Nephron (organoid): Measurements from ENCODE around the gene VANGL1.

ENCODE experiments used
- H3K27ac Mint-ChIP-seq, 3 experiments: 2 replicates each; pipeline ENCODE4 v1.8.0; 2020; ENCODE audit warnings: mixed read lengths in 3 of 3, mild to moderate bottlenecking in 2 of 3, moderate library complexity in 1 of 3
- H3K27me3 Mint-ChIP-seq: 2 replicates; pipeline ENCODE4 v1.8.0; 2021; ENCODE audit warnings: low read depth, mild to moderate bottlenecking, moderate library complexity, mixed read lengths
- H3K36me3 Mint-ChIP-seq: 2 replicates; pipeline ENCODE4 v1.8.0; 2020; ENCODE audit warnings: low read depth, mixed read lengths
- H3K4me1 Mint-ChIP-seq: 2 replicates; pipeline ENCODE4 v1.8.0; 2020; ENCODE audit warnings: mixed read lengths
- H3K4me3 Mint-ChIP-seq, 3 experiments: 2 replicates each; pipeline ENCODE4 v1.8.0; 2020; ENCODE audit warnings: mild to moderate bottlenecking in 3 of 3, mixed read lengths in 3 of 3, moderate library complexity in 2 of 3
- H3K9me3 Mint-ChIP-seq: 2 replicates; pipeline ENCODE4 v1.8.0; 2020; ENCODE audit warnings: mixed read lengths
- CTCF ChIP-seq, 3 experiments: fragments of 200-600 bp; sonication (generic); IDR thresholded peaks; one replicate each; pipeline ENCODE4 v1.5.0; 2021; ENCODE audit warnings: antibody characterized with exemption in 3 of 3; ENCODE audit not compliant: unreplicated experiment in 3 of 3

VANGL1 gene

GRCh38 chr1:115677182-115677555 is 35.4 kb downstream of the VANGL1 start:
- Mint-ChIP-seq H3K27me3 (peaks cover 4% of the 10 kb centered on the region), H3K36me3 (peaks cover 25% of the 10 kb centered on the region), H3K4me1 (peaks cover 23% of the 10 kb centered on the region), H3K27ac (peak overlapping the region; percentile 48 to 62 (median 58)), H3K4me3 (no peak overlapping the region), H3K9me3 (no peaks in the 10 kb centered on the region)
- no peak for TF ChIP-seq CTCF (IDR thresholded peaks at IDR 0.05; ENCODE audit: unreplicated experiment in 3 of 3)

- TF ChIP-seq CTCF (IDR thresholded peaks at IDR 0.05; ENCODE audit: unreplicated experiment in 3 of 3): peak in 2 of 3 experiments; percentile 10 to 16
- H3K9me3 Mint-ChIP-seq: no peaks in the 10 kb centered on the region
- peak overlapping the region in 2 of 3 experiments; percentile 48 to 58 for H3K27ac Mint-ChIP-seq
- no peak overlapping the region for H3K4me3 Mint-ChIP-seq
- peaks cover 29% of the 10 kb centered on the region for H3K36me3 Mint-ChIP-seq
- H3K4me1 Mint-ChIP-seq: peaks cover 19% of the 10 kb centered on the region
- peaks cover 4% of the 10 kb centered on the region for H3K27me3 Mint-ChIP-seq
Measured at GRCh38 chr1:115677565-115677964, 35.8 kb downstream of the VANGL1 start.

- Mint-ChIP-seq H3K36me3 (peaks cover 33% of the 10 kb centered on the region), H3K4me1 (peaks cover 15% of the 10 kb centered on the region), H3K9me3 (no peaks in the 10 kb centered on the region), H3K27me3 (peaks cover 4% of the 10 kb centered on the region), H3K4me3 (no peak overlapping the region), H3K27ac (peak overlapping the region in 1 of 3 experiments; percentile 58)
- no peak for TF ChIP-seq CTCF (IDR thresholded peaks at IDR 0.05; ENCODE audit: unreplicated experiment in 3 of 3)
Measured at GRCh38 chr1:115678141-115678540, 36.4 kb downstream of the VANGL1 start.

GRCh38 chr1:115679141-115679611 is 37.4 kb downstream of the VANGL1 start:
- no peak for TF ChIP-seq CTCF (IDR thresholded peaks at IDR 0.05; ENCODE audit: unreplicated experiment in 3 of 3)
- Mint-ChIP-seq H3K36me3 (peaks cover 39% of the 10 kb centered on the region), H3K27ac (no peak overlapping the region), H3K4me1 (peaks cover 13% of the 10 kb centered on the region), H3K27me3 (peaks cover 4% of the 10 kb centered on the region), H3K9me3 (no peaks in the 10 kb centered on the region), H3K4me3 (no peak overlapping the region)

- peaks cover 47% of the 10 kb centered on the region for H3K36me3 Mint-ChIP-seq
- H3K27ac Mint-ChIP-seq: no peak overlapping the region
- H3K27me3 Mint-ChIP-seq: peaks cover 4% of the 10 kb centered on the region
- TF ChIP-seq CTCF (IDR thresholded peaks at IDR 0.05; ENCODE audit: unreplicated experiment in 3 of 3): no peak
- H3K4me1 Mint-ChIP-seq: peaks cover 13% of the 10 kb centered on the region
- H3K4me3 Mint-ChIP-seq: no peak overlapping the region
- H3K9me3 Mint-ChIP-seq: no peaks in the 10 kb centered on the region
Measured at GRCh38 chr1:115680730-115681111, 39.0 kb downstream of the VANGL1 start.

- Mint-ChIP-seq H3K36me3 (peaks cover 51% of the 10 kb centered on the region), H3K4me1 (peaks cover 8% of the 10 kb centered on the region), H3K27ac (no peak overlapping the region), H3K4me3 (no peak overlapping the region), H3K9me3 (no peaks in the 10 kb centered on the region), H3K27me3 (peaks cover 4% of the 10 kb centered on the region)
- TF ChIP-seq CTCF (IDR thresholded peaks at IDR 0.05; ENCODE audit: unreplicated experiment in 3 of 3): no peak
Measured at GRCh38 chr1:115682792-115683191, 41.0 kb downstream of the VANGL1 start.
